NB4 (cell line): ENCODE data around the gene LTA4H.

ENCODE experiments used
- MAX ChIP-seq: IDR thresholded peaks from 2 replicates; pipeline ENCODE4 v1.6.1; 2011; ENCODE audit warnings: low read depth, low read length
- MYC ChIP-seq: IDR thresholded peaks from 2 replicates; pipeline ENCODE4 v1.6.1; 2011; ENCODE audit warnings: low read depth, low read length
- POLR2A ChIP-seq: IDR thresholded peaks from 2 replicates; pipeline ENCODE4 v1.6.1; 2011; ENCODE audit warnings: mild to moderate bottlenecking; ENCODE audit not compliant: insufficient read length; ENCODE audit errors: extremely low read depth
- TF ChIP-seq, protein P1 (sequence below): IDR thresholded peaks from one replicate; pipeline ENCODE4 v1.5.1; 2012; ENCODE audit warnings: low read depth, low read length

DNA sequence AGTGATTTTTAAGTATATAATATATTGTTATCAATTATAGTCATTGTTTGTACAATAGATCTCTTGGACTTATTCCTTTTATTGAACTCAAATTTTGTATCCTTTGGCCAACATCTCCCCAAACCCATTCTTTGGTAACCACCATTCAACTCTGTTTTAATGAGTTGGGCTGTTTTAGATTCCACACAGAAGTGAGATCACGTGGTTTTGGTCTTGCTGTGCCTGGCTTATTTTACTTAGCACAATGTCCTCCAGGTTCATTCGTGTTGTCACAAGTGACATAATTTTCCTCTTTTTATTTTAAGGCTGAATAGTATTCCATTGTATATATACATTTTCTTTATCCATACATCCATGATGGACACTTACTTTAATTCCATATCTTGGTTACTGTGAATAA is 40.2 kb upstream of the LTA4H start:
- TF ChIP-seq, protein P1, sequence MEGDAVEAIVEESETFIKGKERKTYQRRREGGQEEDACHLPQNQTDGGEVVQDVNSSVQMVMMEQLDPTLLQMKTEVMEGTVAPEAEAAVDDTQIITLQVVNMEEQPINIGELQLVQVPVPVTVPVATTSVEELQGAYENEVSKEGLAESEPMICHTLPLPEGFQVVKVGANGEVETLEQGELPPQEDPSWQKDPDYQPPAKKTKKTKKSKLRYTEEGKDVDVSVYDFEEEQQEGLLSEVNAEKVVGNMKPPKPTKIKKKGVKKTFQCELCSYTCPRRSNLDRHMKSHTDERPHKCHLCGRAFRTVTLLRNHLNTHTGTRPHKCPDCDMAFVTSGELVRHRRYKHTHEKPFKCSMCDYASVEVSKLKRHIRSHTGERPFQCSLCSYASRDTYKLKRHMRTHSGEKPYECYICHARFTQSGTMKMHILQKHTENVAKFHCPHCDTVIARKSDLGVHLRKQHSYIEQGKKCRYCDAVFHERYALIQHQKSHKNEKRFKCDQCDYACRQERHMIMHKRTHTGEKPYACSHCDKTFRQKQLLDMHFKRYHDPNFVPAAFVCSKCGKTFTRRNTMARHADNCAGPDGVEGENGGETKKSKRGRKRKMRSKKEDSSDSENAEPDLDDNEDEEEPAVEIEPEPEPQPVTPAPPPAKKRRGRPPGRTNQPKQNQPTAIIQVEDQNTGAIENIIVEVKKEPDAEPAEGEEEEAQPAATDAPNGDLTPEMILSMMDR = no peak
- no peak for TF ChIP-seq MAX
- no peak for TF ChIP-seq POLR2A
- no peak for TF ChIP-seq MYC
